Testis (tissue), 2 donors: Measurements from ENCODE around the gene SORT1.

Experiments
- POLR2A ChIP-seq: fragments of 450-650 bp; IDR thresholded peaks from one replicate; pipeline ENCODE4 v1.6.1; 2017; ENCODE audit warnings: antibody characterized with exemption, mild to moderate bottlenecking, moderate library complexity
- TF ChIP-seq, protein P1 (sequence below), 3 experiments: fragments of 450-650 bp in 2 of 3; fragments of 200-600 bp in 1 of 3; sonication (generic) in 1 of 3; IDR thresholded peaks; one replicate each; pipeline ENCODE4 v1.5.1; 2016 to 2019; ENCODE audit warnings: antibody characterized with exemption in 3 of 3, mild to moderate bottlenecking in 2 of 3, moderate library complexity in 1 of 3

DNA sequence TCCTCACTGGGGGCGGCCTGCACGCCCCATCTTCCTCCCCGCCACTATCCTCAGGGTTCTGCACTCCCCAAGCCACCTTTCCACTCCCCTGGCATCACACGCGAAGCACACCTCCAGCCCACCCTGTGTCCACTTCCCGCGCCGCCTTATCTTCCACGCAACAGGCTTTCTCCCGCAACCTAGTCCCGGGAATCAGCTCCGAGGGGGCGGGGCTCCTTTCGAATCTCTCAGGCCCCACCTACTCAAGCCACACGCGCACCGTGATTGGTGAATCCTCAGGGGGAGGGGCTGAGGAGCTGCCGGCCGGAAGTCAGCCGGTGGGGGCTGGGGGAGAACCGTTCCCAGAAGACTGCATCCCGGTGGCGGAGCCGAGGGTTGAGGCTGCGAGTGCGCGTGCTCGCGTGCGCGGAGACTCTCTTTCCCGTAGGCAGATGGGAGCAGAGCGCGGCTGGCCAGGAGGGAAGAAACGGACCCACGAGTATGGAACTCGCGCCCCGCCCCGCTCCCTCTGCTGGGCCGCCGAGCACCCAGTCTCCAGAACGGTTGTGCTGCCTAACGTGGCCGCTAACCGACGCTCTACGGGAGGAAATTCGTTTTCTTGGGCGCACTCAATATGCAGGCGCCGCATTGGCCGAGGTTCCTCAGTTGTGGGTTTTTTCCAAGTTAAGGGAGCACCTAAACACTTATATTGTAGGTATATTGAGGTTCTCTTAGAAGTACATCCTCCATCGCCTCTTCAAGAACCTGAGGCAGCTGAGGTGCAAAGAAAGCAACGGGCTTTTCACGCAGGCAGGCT is 114.6 kb downstream of the SORT1 start, which contains the start of gene PSRC1:
- TF ChIP-seq, protein P1, sequence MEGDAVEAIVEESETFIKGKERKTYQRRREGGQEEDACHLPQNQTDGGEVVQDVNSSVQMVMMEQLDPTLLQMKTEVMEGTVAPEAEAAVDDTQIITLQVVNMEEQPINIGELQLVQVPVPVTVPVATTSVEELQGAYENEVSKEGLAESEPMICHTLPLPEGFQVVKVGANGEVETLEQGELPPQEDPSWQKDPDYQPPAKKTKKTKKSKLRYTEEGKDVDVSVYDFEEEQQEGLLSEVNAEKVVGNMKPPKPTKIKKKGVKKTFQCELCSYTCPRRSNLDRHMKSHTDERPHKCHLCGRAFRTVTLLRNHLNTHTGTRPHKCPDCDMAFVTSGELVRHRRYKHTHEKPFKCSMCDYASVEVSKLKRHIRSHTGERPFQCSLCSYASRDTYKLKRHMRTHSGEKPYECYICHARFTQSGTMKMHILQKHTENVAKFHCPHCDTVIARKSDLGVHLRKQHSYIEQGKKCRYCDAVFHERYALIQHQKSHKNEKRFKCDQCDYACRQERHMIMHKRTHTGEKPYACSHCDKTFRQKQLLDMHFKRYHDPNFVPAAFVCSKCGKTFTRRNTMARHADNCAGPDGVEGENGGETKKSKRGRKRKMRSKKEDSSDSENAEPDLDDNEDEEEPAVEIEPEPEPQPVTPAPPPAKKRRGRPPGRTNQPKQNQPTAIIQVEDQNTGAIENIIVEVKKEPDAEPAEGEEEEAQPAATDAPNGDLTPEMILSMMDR (IDR thresholded peaks at IDR 0.05): peak; percentile 2 to 53 (median 26)
- TF ChIP-seq POLR2A: peak; percentile 71
